Esophagus squamous epithelium (tissue), 4 donors: ENCODE results near the gene ANO2.

Experiments
- CTCF ChIP-seq, 6 experiments: fragments of 450-650 bp in 4 of 6; fragments of 200-600 bp in 2 of 6; sonication (generic) in 2 of 6; IDR thresholded peaks; one replicate each; pipeline ENCODE4 v1.5.1; 2016 to 2019; ENCODE audit warnings: antibody characterized with exemption in 6 of 6, mild to moderate bottlenecking in 4 of 6, moderate library complexity in 4 of 6
- POLR2A ChIP-seq, 4 donors: fragments of 450-650 bp; IDR thresholded peaks; one replicate each; pipeline ENCODE4 v1.6.1; 2017; ENCODE audit warnings: antibody characterized with exemption in 4 of 4, mild to moderate bottlenecking in 4 of 4, moderate library complexity in 3 of 4

- TF ChIP-seq POLR2A (IDR thresholded peaks at IDR 0.05) = no peak
- no peak for TF ChIP-seq CTCF (IDR thresholded peaks at IDR 0.05)
Observed at GRCh38 chr12:5874514-5874913, 70.5 kb downstream of the ANO2 start.
